GM10248 (cell line): ENCODE data around the gene PRADC1.

Source experiments
- CTCF ChIA-PET: fragments of 300-600 bp; sonication (Branson Sonifier 250); formaldehyde crosslinking; extraction: SDS; loops from one replicate; lab custom pipeline; 2021; ENCODE audit warnings: antibody characterized with exemption; lab: Yijun Ruan, JAX
- POLR2A ChIA-PET: fragments of 350-650 bp; sonication (Branson Sonifier 250); formaldehyde crosslinking; extraction: SDS; loops from one replicate; lab custom pipeline; 2020; ENCODE audit warnings: antibody characterized with exemption; lab: Yijun Ruan, JAX
- DNase-seq: peaks from one replicate; pipeline ENCODE4 v3.0.0; 2012; ENCODE audit errors: extremely low spot score
- CTCF ChIP-seq: IDR thresholded peaks from 2 replicates; pipeline ENCODE4 v1.5.1; 2012; ENCODE audit warnings: mild to moderate bottlenecking, low read depth; ENCODE audit errors: extremely low read depth, missing control alignments, control extremely low read depth

The PRADC1 gene

GRCh38 chr2:73223821-73224220 lies 9.2 kb downstream of the PRADC1 start:
- no peak for TF ChIP-seq CTCF
- DNase-seq: no peak
- ChIA-PET CTCF (interaction anchor here (0.7 to 4.0 kb wide), 2 partner anchors 11 to 46 kb away, joined by 3 to 25 read pairs; no protein-coding TSS in a partner anchor), POLR2A (interaction anchor here (0.6 to 2.9 kb wide), 2 partner anchors 10 to 1711 kb away, joined by 6 to 18 read pairs; partner anchors contain the start of genes CCT7 and PRADC1)

- ChIA-PET POLR2A (interaction anchor here (2.0 kb wide), 1 partner anchor 15 kb away, joined by 6 read pairs; the partner anchor contains the start of genes CCT7 and PRADC1), CTCF (interaction anchor here (0.7 to 5.6 kb wide), 6 partner anchors 10 to 133 kb away, joined by 3 to 31 read pairs (median 4); partner anchors contain the start of gene PRADC1)
- no peak for TF ChIP-seq CTCF
- no peak for DNase-seq
Measured at GRCh38 chr2:73218298-73218697, 14.7 kb downstream of the PRADC1 start.

- TF ChIP-seq CTCF: no peak
- ChIA-PET POLR2A (interaction anchor here (2.0 kb wide), 1 partner anchor 16 kb away, joined by 6 read pairs; the partner anchor contains the start of genes CCT7 and PRADC1), CTCF (interaction anchor here (0.7 to 5.6 kb wide), 6 partner anchors 11 to 132 kb away, joined by 3 to 31 read pairs (median 4); partner anchors contain the start of gene PRADC1)
- DNase-seq: no peak
Measured at GRCh38 chr2:73217826-73218225, 15.2 kb downstream of the PRADC1 start.

DNA sequence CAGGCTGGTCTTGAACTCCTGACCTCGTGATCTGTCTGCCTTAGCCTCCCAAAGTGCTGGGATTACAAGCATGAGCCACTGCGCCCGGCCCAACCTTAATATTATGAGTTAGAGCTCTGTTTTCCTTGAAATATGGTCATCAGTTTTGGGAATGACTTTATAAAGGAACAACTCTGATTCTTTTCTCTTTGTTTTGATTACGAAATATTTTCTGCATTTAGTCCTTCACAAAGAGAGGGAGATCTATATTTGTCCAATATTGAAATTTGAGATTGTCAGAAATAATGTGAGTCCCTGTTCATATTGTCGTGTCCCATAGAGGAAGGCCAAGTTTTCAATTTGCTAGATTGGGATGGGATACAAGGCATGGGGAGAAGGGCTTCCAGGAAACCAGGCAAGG lies 15.9 kb downstream of the PRADC1 start:
- no peak for DNase-seq
- POLR2A ChIA-PET: interaction anchor here (2.0 kb wide), 1 partner anchor 16 kb away, joined by 6 read pairs; the partner anchor contains the start of genes CCT7 and PRADC1
- TF ChIP-seq CTCF: no peak
- CTCF ChIA-PET: interaction anchor here (1.2 to 5.6 kb wide), 3 partner anchors 12 to 40 kb away, joined by 3 to 31 read pairs (median 5); partner anchors contain the start of gene PRADC1

- CTCF ChIA-PET: interaction anchor here (1.0 to 1.7 kb wide), 2 partner anchors 23 to 38 kb away, joined by 3 to 8 read pairs; no protein-coding TSS in a partner anchor
- no peak for TF ChIP-seq CTCF
- POLR2A ChIA-PET: no interaction called here
- no peak for DNase-seq
Measured at GRCh38 chr2:73215254-73215653, 17.8 kb downstream of the PRADC1 start.

DNA sequence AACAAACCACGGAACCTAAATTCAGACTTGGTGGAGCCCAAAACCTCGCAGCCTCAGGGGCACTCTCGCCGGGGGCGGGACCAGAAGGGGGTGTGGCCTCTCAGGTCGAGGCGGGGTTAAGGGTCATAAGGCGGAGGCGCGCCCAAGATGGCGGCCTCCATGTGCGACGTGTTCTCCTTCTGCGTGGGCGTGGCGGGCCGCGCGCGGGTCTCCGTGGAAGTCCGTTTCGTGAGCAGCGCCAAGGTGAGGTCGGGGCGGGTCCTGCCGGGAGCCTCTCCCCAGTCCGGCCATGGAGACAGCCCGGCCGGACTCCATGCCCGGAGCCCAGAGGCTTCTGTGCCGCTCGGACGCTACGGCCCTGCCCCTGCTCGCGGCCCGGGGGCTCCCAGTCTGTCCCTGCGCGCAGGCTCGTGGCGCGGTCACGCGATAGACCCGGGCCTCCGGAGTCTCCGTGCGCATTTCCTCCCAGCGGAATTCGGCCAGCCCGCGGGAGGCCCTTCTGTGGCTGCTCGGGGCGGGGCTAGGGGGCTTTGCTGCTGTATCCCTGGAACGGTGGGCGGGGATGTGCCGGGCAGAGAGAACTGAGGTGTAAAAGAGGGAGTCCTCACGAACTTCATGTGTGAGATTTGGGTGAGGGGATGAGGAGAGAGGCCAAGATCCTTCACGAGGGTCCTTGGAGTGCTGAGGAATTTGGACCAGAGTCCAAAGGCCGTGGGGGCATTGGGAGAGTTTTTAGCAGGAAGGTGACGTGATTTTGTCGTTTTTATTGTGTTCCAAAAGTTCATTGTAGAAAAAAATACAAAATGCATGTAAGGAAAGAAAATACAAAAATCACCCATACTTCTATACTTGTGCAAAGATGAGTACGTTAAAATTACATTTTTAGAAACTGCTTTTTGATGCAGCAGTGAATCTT lies 18.7 kb downstream of the PRADC1 start, which contains the start of gene SMYD5:
Gene SMYD5 (plus strand): TSS at position 126 of the 916 bp plus-strand sequence. CDS start 22 bp downstream, at position 148.
- no peak for TF ChIP-seq CTCF
- ChIA-PET CTCF (interaction anchor here (1.7 to 7.6 kb wide), 5 partner anchors 17 to 322 kb away, joined by 8 to 89 read pairs (median 70); partner anchors contain the start of genes CCT7 and PRADC1), POLR2A (no interaction called here)
- peak; percentile 95 for DNase-seq
